DMS 273 (cell line): ENCODE measurements around the gene ELAVL3.
"Not testable (repeated sequence)": the region's sequence is repeated elsewhere in the genome, so short reads cannot be mapped to it uniquely, and the experiment has no call there.

Source experiments
- DNase-seq: peaks from one replicate; lab custom pipeline; 2025; ENCODE audit not compliant: unreplicated experiment; lab: John Stamatoyannopoulos, UW

ELAVL3 gene

DNA sequence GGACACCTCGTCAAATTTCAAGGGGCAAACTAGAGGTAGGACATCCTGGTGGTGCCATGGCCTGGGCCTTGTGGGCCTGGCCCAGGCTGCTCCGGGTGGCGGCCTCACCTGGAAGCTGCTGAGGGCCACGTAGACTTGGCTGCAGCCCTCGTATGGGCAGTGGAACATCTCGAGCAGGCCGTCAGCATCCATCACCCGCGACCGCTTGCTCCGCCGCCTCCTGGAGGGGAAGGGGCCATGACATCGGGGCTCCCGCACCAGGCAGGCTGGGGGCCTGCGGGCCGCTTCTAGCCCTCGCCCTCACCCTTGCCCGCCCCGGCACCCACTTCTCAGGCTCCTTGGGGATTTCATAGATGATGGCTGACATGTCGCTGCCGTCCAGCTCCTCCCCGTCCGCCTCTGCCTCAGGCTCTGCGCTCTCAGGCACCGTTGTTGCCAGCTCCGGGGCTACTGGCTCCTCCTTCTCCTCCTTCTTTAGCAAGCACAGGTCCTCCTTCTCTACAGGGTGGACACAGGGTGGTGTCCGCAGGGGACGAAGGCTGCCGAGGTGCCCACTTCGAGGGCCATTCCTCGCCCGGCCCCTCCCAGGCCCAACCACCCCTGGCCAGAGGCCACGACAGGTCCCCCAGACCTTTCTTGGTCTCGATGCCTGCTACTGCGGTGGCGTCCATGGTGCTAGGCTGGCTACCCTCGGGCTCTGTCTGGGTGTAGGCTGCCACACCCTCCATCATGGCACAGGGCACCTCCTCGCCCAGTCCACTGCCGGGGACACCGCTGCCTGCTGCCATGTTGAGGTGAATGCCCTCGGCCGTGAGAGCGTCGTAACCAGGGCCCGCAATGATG, 6.0 kb upstream of the ELAVL3 start:
- no peak for DNase-seq

DNA sequence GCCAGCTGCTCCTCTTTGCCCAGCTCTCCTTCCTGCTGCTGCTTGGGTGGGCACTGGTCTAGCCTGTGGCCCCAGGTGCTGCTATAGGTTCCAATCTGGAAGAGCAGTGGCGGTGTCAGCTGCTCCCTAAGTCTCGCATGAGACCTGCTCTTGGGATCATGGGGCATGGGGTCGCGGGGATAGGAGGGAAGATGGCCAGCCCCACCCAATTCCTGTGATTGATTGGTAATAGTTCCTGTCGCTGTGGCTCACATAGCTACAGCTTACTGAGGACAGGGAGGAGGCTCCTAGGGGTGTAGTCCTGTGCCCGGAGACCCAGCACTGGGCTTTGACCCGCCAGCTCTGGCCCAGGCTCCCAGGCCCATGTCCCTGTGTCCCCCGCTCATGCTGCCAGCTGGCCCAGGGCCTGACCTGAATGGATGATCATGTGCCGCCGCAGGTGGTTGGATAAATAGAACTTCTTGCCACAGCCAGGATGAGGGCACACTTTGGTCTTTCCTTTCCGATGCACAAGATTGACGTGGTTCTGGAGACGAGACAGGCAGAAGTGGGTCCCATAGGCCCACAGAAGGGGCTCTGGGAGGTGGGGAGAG, 4.5 kb upstream of the ELAVL3 start:
- DNase-seq, result no peak

DNA sequence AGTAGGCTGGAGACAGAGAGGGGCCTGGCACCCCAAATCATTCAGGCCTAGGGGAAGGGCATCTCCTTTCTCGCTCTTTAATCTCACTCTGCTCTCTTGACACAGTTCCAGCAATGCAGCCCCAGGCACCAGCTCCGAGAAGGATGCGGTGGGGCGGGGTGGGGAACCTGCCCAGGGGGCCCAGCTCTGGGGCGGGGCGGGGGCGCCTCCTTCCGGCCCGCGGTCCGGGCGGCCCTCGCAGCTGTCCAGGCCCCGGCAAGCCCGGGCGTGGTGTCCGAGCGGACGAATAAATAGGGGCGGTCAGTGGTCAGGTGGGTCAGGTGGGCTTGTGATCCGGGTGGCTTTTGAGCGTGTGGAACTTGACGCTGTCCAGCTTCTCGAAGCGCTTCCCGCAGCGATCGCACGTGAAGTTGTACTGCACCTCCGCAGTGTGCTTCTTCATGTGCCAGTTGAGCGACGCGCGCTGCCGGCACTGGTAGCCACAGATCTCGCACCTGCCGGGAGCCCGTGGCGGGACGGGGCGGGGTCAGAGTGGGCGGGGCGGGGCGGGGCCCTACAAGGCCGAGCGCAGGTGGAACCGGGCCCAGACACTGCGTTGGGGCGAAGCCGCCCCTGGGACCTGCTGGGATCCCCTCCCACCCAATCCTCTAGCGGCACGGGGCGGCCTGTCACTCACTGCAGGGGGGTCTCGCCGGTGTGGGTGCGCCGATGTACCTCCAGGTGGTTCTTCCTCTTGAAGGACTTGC, 2.7 kb upstream of the ELAVL3 start:
- DNase-seq, result no peak

DNA sequence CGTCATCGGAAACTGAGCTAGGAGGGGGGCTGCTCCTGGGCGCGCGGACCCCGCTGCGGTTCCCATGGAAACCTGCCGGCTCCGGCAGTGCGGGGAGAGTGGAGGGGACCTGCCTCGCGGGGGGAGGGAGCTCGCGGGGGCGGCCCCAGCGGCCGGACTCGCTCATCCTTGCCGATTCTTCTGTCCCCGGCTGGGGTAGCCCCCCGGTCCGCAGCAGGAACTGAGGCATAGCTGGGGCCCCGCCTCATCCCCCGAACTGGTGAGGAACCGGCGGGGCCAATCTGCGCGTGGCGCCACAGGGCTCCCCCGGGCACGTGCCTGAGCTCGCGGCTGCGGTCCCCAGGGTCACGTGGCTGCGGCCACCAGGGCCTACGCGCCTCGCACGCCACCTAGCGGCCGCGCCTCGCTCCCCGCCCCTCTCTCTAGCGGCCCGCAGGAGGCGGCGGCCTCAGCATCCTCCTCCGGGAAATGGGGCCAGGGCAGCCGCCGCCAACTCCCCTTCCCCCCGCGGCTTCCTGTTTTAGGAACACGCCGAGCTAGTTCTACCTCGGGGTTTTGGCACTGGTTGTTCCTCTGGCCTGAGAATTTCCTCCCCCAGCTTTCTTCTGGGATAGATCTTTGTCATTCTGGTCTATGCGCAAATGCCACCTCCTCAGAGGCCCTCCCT, 1.7 kb upstream of the ELAVL3 start:
- peak; percentile 96 for DNase-seq

DNA sequence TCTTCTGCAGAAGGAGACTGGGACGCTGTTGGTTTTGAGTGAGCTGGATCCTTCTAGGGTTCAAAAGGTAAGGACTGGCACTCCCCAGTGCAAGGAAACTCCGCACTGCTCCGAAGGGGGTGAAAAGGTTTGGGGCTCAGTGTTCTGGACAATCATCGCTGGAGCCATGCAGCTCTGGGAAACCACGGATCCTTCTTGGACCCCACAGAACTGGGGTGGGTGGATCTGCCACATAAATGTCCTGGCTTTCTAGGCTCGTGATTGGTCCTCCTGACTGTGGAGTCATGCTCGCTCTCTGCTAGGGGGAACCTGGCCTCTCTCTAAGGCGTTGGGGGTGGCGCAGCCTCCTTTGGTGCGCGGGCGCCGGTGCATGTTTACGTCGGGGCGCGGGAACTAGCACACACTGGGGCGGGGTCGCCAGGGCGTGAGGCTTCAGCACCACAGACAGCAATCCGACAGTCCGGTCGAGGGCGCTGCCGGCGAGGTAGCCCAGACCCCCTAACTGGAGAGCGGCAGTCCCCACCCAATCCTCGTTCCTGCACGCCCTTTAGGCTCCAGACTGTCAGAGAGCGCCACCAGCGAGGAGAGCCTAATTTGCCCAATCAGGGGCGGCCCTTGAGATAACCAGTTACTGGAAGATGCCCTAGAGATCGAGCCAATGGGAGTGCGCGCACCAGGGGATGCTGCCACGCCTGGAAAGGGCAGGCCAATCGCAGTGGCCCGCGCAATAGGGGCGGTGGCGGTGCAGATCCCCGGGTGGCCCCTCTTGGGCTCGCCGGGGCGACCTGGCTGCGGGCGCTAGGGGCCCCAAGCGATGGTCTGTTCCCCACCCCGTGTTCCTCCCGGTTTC, 913 bp upstream of the ELAVL3 start:
- DNase-seq, result peak; percentile 98

DNA sequence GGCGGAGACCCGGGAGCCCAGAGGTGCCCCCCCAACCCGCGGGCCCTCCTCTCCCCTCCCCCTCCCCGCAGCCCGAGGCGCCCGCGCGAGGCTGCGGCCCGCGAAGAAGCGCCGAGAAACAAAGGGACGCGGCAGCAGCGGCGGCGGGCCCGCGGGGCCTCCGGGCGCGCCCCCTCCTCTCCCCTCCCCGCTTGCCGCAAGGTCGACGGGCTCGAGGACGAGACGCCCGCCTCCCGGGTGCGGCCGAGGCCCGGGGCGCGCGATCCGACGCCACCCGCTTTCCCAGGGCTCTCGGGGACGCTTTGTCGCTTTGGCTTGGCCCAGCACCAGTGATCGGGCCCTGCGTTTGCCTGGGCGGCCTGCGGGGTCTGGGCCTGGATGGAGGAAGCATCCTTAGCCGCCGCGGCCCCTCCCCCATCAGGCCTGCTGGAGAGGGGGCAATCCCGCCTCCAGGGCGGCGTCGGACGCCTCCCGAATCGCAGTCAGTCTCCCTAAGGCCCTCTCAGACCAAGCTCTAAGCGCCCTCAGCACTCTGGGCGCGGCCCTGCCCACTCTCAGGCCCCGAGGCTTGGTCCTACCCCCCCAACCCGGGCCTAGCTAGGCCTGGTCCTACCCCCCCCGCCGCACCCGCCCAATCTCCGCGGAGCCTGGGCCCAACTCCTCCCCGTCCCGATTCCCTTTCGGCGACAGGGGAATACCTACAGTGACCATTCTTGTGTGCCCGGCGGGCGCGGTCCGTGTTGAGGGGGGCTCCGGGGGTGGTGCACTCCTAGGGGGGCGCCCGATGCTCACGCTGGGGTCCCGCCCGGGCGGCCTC, 740 bp downstream of the ELAVL3 start:
- DNase-seq, result peak; percentile 64

DNA sequence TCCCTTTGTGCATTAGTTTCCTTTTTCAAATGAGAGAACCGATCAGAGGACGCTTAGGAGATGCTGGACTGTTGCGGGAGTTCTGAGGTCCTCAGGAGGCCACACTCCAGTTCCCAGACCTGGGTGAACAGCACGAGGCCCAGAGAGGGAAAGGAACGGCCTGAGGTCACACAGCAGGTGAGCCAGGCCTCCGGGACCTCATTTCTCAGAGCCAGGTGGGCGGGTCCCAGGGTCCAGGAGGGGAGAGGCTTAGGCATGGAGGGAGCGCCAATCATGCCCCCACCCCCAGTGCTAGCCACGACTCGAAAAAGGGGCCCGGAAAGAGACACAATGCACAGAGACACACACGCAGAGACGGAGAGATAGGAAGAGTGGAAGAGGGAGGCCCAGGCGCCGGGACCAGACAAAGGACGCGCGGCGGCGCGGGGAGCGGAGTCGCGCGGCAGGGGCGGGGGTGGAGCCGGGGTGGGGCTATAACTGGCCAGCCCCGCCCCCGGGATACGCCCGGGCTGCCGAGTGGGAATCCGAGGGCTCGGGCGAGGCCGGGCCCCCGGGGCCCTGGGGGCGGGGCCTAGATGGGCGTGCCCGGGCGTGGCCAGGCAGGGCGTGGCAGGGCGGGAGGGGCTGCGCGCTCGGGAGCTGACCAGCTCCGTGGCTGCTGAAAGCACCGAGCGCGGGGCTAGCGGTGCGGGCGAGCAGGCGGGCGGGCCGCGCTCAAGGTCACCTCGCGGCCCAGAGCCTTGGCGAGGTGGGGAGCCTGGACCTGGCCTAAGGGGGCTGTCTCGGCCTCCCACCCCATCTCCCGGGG, 1.6 kb downstream of the ELAVL3 start:
- peak; percentile 47 for DNase-seq

DNA sequence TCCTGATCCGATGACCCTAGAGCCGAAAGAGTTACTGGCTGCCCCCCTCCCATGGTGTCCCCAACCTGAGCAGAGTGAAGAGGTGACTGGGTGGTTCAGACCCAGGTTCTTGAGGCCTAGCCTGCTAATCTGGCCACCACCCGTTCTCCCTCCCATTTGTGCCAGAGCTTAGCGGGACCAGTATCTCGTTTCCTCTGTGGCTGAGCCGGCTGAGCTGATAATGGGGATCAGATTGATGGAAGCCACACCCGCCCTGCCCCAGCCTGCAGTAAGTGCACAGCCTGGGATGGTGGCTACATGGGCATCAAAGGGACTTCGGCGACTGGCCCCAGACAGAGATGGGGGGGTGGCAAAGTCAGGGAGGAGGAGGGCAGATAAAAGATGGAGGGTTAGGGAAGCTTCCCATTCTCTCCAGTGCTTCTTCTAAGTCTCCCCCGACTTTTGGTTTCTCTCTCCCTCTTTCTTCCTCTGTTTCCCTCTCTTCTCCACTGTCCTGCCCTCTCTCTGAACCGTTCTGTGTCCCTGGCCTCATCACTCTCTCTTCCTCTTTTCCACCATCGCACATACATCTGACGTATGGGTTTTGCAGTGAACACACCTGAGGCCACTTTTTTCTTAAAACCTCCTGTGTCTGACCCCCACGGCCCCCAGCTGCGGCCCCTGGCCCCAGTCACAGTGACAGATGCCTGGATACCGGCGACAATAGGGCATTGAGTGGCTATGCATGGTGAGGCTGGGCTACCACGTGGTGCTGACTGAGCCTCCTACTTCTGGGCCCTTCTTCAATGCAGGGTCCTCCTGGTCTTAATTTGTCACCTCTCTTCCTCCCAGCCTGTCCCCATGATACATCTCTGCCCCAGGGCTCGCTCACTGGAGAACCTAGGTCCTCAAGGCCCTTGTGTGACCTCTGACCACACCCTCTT, 2.4 kb downstream of the ELAVL3 start:
- DNase-seq, result peak; percentile 38

DNA sequence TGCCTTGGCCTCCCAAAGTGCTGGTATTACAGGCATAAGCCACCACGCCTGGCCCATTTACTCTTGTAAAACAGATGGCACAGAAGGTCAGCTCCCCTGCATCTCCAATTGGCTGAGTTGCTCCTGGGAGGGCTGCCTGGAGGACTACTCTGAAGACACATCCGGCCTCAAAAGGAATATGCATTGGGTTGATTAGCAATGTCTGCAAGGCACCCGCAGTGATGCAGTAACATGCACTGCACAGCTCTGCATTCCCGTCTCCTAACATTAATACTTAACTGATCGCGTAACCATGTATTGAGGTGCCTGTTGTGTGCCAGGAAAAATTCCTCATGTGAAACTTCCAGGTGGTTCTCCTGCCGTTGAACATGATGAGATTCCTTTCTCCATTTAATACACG, 5.0 kb downstream of the ELAVL3 start:
- peak; percentile 54 for DNase-seq

DNA sequence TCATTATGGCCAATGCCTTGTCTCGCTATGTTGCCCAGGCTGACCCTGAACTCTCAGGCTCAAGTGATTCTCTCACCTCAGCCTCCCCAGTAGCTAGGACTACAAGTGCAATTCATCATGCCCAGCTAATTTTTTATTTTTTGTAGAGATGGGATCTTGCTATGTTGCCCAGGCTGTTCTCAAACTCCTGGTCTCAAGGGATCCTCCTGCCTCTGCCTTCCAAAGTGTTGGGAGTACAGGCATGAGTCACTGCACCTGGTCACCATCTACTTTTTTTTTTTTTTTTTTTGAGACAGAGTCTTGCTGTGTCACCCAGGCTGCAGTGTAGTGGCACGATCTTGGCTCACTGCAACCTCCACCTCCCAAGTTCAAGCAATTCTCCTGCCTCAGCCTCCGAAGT, 5.5 kb downstream of the ELAVL3 start:
- not testable (repeated sequence) for DNase-seq

DNA sequence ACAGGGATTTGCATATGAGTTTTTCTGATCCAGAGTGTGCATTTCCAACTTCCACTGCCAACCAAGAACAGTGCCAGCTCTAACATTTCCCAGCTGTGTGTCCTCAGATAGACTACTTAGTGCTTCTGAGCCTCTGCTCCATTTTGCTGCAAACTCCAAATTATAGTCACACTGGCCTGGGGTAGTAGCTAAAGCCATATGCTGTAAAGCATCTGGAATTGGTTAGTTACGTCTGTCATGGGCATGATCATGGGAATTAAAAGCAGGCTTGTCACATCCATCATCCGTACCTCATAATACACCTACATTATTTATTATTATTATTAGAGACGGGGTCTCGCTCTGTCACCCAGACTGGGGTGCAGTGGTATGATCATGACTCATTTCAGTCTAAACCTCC, 7.1 kb downstream of the ELAVL3 start:
- DNase-seq, result no peak

DNA sequence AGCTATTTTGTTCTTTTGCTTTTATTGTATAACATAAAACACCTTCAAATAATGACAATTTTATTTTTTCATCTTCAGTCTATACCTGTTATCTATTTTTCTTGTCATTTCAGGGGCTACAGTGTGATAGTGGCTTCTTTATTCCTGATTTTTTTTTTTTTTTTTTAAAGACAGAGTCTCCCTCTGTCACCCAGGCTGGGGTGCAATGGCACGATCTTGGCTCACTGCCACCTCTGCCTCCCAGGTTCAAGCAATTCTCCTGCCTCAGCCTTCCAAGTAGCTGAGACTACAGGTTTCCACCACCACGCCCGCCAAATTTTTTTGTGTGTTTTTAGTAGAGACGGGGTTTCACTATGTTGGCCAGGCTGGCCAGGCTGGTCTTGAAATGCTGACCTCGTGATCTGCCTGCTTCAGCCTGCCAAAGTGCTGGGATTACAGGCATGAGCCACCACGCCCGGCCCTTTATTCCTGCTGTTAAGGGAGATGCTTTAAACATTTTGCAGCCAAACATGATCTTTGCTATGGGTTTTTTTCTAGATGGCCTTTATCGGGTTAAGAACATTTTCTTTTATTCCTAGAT, 12.5 kb downstream of the ELAVL3 start:
- DNase-seq, result not testable (repeated sequence)

DNA sequence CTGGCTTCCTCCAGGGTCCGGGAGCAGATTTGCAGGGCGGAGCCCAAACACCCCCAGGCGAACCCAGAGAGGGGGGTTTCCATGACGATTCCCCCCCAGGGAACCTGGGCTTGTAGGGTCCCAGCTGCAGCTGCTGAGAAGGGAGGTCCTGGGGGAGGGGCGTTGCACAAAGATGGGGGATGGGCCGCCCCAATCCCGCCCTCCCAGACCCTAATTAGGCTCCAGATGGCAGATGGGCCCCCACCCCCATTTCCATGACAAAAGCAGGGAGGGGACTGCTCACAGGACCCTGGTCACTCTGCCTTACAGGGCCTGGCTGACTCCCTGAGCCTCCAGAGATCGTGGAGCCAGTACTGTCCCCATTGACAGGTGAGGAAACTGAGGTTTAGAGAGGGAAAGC, 15.2 kb downstream of the ELAVL3 start:
- peak; percentile 33 for DNase-seq

DNA sequence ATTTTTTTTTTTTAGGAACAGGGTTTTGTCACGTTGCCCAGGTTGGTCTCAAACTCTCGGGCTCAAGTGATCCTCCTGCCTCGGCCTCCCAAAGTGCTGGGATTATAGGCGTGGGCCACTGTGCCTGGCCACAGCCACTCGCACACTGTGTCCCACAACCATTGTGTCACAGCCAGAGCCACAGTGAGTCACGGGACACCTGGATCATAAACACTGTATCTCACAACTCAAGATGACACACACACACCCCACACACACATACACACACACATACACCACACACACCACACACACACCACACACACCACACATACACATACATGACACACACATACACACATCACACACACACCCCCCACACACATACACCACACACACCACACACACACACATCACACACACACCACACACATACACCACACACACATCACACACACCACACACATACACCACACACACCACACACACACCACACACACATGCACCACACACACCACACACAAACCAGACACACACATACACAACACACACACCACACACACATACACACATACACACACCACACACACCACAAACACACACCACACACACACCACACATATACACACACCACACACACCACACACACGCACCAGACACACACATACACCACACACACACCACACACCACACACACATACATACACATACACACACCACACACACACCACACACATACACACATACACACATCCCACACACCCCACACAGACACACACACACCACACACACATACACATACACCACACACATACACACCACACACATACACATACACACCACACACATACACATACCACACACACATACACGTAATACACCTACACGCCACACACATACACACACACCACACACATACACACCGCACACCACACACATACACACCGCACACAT, 16.2 kb downstream of the ELAVL3 start:
- no peak for DNase-seq

DNA sequence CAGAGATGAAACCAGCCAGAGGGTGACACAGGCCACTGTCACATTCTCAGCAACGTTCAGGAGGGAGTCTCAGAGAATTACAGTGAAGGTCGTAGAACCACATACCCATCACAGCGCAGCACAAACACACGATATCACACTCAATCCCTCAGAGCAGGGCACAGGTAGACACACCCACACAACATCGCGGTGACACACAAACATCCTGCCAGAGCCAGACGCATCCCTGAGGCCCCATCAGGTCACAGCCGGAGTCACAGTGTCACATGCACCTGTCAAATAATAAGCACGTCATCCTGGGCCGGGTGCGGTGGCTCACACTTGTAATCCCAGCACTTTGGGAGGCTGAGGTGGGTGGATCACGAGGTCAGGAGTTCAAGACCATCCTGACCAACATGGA, 17.5 kb downstream of the ELAVL3 start:
- DNase-seq, result no peak

DNA sequence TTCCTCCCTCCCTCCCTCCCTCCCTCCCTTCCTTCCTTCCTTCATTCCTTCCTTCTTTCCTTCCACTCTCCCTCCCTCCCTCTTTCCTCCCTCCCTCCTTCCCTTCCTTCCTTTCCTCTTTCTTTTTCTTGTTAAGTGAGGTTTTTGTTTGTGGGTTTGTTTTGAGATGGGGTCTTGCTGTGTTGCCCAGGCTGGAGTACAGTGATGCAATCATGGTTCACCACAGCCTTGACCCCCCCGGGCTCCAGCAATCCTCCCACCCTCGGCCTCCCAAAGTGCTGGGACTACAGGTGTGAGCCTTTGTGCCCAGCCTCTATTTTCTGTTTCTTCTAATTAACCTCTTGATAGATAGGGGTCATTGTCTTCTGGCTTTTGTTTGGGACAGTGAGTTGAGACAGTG, 19.4 kb downstream of the ELAVL3 start:
- DNase-seq, result no peak
